ENCODE measurements around the gene NUBP2. TPM values are rescaled to one million over a fixed set of nuclear protein-coding genes. Genes with fewer than 3 reads are reported as not detected.

The NUBP2 gene
- total RNA-seq, 4 donors from 2014 or later: 55.4 to 115 (median 90.8) TPM

GRCh38 chr16:1808691-1809090 is 25.9 kb downstream of the NUBP2 start:
- H3K27ac ChIP-seq: no peak overlapping the region
- DNase-seq (ENCODE audit: low spot score in 2 of 2): no peak
- H3K4me3 ChIP-seq: no peak overlapping the region
- peaks cover 6% of the 10 kb centered on the region for H3K4me1 ChIP-seq
- WGBS: 79% methylated on average over 18 of the region's 18 CpGs
- peaks cover 43% of the 10 kb centered on the region for H3K36me3 ChIP-seq
- TF ChIP-seq EP300 (IDR thresholded peaks at IDR 0.05): no peak
- no peak for TF ChIP-seq CTCF (IDR thresholded peaks at IDR 0.05)
- TF ChIP-seq POLR2AphosphoS5 (IDR thresholded peaks at IDR 0.05): no peak
- no peak for TF ChIP-seq POLR2A (IDR thresholded peaks at IDR 0.05)
- no peaks in the 10 kb centered on the region for H3K9me3 ChIP-seq
- H3K27me3 ChIP-seq: no peaks in the 10 kb centered on the region

GRCh38 chr16:1809281-1809801 is 26.6 kb downstream of the NUBP2 start:
- 94% methylated on average over 6 of the region's 28 CpGs for WGBS
- Histone ChIP-seq H3K36me3 (peaks cover 46% of the 10 kb centered on the region), H3K9me3 (no peaks in the 10 kb centered on the region), H3K27ac (no peak overlapping the region), H3K27me3 (no peaks in the 10 kb centered on the region), H3K4me1 (peaks cover 6% of the 10 kb centered on the region), H3K4me3 (no peak overlapping the region)
- TF ChIP-seq CTCF (IDR thresholded peaks at IDR 0.05) (no peak), POLR2AphosphoS5 (IDR thresholded peaks at IDR 0.05) (no peak), EP300 (IDR thresholded peaks at IDR 0.05) (no peak), POLR2A (IDR thresholded peaks at IDR 0.05) (no peak)
- no peak for DNase-seq (ENCODE audit: low spot score in 2 of 2)

- DNase-seq (ENCODE audit: low spot score in 2 of 2): no peak
- no peak overlapping the region for H3K4me3 ChIP-seq
- no peaks in the 10 kb centered on the region for H3K9me3 ChIP-seq
- H3K4me1 ChIP-seq: peaks cover 6% of the 10 kb centered on the region
- WGBS: 95% methylated on average over 16 of the region's 16 CpGs
- no peak overlapping the region for H3K27ac ChIP-seq
- H3K27me3 ChIP-seq: no peaks in the 10 kb centered on the region
- H3K36me3 ChIP-seq: peaks cover 48% of the 10 kb centered on the region
- no peak for TF ChIP-seq POLR2AphosphoS5 (IDR thresholded peaks at IDR 0.05)
- no peak for TF ChIP-seq EP300 (IDR thresholded peaks at IDR 0.05)
- no peak for TF ChIP-seq POLR2A (IDR thresholded peaks at IDR 0.05)
- TF ChIP-seq CTCF (IDR thresholded peaks at IDR 0.05): no peak
Observed at GRCh38 chr16:1810106-1810505, 27.3 kb downstream of the NUBP2 start.

GRCh38 chr16:1810536-1810935 is 27.8 kb downstream of the NUBP2 start:
- H3K27me3 ChIP-seq: no peaks in the 10 kb centered on the region
- peaks cover 49% of the 10 kb centered on the region for H3K36me3 ChIP-seq
- H3K4me1 ChIP-seq: peaks cover 6% of the 10 kb centered on the region
- TF ChIP-seq POLR2AphosphoS5 (IDR thresholded peaks at IDR 0.05) (no peak), POLR2A (IDR thresholded peaks at IDR 0.05) (no peak), CTCF (IDR thresholded peaks at IDR 0.05) (no peak), EP300 (IDR thresholded peaks at IDR 0.05) (no peak)
- H3K27ac ChIP-seq: no peak overlapping the region
- no peak overlapping the region for H3K4me3 ChIP-seq
- 94% methylated on average over 12 of the region's 16 CpGs for WGBS
- no peaks in the 10 kb centered on the region for H3K9me3 ChIP-seq
- no peak for DNase-seq (ENCODE audit: low spot score in 2 of 2)

- no peak overlapping the region for H3K27ac ChIP-seq
- H3K4me1 ChIP-seq: peaks cover 6% of the 10 kb centered on the region
- no peak overlapping the region for H3K4me3 ChIP-seq
- TF ChIP-seq POLR2AphosphoS5 (IDR thresholded peaks at IDR 0.05) (no peak), POLR2A (IDR thresholded peaks at IDR 0.05) (no peak), CTCF (IDR thresholded peaks at IDR 0.05) (peak; percentile 13 to 32), EP300 (IDR thresholded peaks at IDR 0.05) (no peak)
- H3K9me3 ChIP-seq: no peaks in the 10 kb centered on the region
- no peaks in the 10 kb centered on the region for H3K27me3 ChIP-seq
- H3K36me3 ChIP-seq: peaks cover 62% of the 10 kb centered on the region
- DNase-seq (ENCODE audit: low spot score in 2 of 2): peak; percentile 70 to 82
- 20% methylated on average over 15 of the region's 17 CpGs for WGBS
Observed at GRCh38 chr16:1812732-1813163, 30.0 kb downstream of the NUBP2 start.

Measured in suprapubic skin (tissue), 4 donors.